GM03348 (cell line): Measurements from ENCODE around the gene BEST4.
A peak's percentile ranks its signal among the peaks of the same experiment; 100 is the strongest.
"Not testable (repeated sequence)": the region's sequence is repeated elsewhere in the genome, so short reads cannot be mapped to it uniquely, and the experiment has no call there.

Experiments used
- DNase-seq: peaks from one replicate; pipeline ENCODE4 v3.0.0; 2012; ENCODE audit warnings: low spot score

Gene BEST4

DNA sequence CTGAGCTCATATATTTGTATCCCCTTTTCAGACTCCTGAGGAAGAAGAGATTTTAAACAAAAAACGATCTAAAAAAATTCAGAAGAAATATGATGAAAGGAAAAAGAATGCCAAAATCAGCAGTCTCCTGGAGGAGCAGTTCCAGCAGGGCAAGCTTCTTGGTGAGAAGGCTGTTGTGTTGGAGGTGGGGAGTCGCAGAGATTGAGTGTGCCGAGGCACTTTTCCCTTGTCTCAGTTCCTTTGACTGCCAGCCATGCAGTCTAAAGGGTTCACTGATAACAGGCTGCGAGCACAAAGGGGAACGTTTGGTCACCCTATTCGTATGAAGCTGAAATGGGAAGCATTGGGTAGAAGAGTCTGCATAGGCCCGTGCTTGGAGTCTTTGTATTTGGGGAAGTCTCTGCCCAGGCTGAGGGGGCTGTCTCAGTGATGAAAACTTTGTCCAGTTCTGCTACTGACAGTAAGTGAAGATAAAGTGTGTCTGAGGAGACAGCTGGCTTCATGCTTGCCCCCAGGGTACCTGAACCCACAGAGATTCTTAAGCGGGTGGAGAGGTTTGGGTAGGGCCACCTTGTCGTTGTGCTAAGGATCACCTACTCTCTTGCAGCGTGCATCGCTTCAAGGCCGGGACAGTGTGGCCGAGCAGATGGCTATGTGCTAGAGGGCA is 9.9 kb downstream of the BEST4 start:
- no peak for DNase-seq

DNA sequence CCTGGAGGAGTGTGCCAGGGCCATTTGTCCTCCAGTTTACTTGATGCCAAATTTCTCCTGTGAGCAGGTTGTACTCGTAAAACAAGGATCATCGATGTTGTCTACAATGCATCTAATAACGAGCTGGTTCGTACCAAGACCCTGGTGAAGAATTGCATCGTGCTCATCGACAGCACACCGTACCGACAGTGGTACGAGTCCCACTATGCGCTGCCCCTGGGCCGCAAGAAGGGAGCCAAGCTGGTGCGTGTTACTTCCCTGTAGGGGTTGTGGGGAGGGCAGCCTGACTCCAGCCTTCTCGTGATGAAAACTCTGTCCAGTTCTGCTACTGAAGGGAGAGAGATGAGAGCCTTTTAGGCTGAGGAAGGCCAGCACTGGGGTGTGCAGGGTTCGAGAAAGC is 10.4 kb downstream of the BEST4 start:
- DNase-seq: no peak

DNA sequence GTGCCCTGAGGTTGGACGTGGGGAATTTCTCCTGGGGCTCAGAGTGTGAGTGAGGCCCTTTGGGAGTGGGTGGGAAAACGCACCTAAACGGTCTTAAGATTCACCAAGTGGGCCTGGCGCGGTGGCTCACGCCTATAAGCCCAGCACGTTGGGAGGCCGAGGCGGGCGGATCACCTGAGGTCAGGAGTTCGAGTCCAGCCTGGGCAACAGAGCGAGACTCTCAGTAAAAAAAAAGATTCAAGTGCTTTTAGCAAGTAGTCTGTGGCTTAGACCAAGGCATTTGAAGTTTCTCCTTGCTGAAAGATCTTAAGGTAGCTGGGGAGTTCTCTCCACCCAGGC is 11.3 kb downstream of the BEST4 start:
- DNase-seq: no peak

DNA sequence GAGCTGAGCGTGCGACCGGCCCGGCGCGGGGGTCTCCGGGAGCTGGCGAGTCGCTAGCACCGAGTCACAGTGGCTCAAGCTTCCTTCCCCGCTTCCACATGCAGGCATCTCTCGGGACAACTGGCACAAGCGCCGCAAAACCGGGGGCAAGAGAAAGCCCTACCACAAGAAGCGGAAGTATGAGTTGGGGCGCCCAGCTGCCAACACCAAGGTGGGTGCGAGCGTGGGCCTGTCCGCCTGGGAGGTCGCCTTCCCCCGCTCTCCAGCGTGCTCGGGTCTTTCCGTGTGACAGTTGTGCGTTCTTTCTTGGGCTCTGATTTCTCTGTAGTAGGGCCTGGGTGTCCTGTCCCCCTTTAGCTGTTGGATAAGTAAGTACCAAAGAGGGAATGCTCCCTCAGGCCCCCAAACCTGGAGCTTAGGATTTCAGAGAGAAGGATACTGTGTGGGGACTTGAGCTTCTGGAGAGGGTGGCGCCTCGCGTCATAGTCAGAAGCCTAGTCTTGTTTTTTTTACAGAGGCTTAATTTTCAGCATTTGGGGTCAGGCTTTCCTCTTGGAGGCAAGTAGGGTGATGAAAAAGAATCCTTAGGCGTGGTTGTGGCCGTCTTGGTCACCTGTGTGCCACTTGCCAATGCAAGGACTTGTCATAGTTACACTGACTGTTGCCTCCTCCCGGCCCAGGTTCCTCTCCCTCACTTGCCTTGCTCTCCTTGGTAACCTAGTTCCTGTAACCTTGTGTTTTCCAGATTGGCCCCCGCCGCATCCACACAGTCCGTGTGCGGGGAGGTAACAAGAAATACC is 11.8 kb downstream of the BEST4 start:
- peak; percentile 26 for DNase-seq

DNA sequence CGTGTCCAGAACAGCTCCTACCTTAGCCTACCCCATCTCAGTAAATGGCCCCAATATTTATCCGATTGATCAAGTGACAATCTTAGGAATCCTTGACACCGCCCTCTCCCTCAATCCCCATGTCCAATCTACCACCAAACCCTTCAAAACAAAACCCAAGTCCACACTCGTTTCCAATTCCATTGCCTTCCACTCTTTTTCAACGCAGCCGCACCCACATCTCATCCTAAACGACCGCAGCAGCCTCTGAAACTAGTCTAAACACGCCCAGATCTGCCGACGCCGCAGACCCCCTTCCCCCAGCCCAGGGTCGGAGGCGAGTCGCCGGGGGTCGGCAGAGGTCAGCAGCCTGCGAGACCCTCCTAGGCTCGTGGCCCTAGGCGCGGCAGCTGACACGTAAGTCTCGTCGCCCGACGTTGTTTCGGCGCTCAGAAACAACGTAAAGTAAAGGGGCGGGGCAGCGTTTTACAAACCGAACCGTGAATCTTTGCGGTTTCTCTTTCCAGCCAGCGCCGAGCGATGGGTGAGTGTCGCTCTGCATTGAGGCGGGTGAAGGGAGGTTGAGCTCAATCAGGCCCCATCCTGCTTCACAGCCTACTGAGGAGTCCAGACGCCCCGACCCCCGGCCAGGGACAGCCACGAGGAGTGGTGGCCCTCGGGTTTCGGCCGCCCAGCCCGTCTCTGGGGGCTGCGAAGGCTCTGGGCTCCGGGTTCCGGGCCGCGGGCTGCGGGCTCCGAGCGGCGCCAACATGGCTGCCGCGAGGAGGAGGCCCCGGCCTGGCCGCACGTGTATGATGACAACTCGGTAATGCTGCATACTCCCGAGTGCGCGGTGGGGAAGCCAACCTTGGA is 12.7 kb downstream of the BEST4 start, which contains the start of gene RPS8:
Gene RPS8, plus strand, starts transcription at position 463 of the 852 bp plus-strand sequence. Its CDS starts 57 bp downstream, at position 520.
- peak; percentile 89 for DNase-seq

DNA sequence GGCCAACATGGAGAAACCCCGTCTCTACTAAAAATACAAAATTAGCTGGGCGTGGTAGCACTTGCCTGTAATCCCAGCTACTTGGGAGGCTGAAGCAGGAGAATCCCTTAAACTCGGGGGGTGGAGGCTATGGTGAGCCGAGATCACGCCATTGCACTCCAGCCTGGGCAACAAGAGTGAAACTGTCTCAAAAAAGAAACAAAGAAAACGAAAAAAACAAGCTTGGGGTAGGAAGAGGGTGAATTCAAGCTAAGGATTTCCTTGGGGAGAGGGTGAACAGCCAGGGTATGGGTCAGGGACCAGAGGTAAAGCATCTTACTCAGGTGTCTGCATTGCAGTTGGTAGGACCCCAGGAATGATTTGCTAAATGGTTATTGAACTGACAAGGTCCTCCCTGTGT is 21.5 kb downstream of the BEST4 start:
- not testable (repeated sequence) for DNase-seq

DNA sequence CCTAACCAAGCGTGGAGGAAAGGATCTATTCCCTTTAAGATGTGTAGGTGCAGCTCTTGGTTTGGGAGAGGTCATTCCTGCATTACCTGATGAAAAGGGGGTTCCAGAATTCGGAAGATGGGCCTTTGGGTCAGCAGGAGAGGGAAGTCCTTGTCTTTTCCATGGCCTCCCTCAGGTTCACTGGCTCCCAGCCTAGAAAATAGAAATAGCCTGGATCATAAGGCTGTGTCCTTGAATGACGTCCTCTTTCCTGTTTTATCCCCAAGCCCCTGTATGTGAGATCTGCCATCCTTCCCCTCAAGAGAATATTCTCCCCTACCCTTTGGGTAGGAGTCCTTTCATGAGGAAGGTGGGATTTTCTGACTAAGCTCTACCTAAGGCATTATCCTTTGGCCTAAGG is 27.1 kb downstream of the BEST4 start:
- DNase-seq: no peak

DNA sequence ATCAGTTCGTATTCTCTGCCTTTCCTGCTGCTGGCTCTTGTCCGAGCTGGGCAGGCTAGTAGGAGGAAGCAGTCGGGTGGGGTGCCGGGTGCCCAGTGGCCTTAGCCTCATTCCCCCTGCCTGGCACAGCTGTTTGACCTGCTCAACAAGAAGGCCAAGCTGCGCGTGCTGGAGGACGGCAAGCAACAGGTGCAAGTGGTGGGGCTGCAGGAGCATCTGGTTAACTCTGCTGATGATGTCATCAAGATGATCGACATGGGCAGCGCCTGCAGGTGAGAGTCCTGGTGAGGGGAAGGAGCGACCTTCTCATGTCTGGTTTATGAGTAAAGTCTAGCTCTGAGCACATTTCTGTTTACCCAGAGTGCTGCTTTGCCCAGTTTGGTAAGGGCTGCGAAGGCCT is 28.9 kb downstream of the BEST4 start:
- DNase-seq: no peak

DNA sequence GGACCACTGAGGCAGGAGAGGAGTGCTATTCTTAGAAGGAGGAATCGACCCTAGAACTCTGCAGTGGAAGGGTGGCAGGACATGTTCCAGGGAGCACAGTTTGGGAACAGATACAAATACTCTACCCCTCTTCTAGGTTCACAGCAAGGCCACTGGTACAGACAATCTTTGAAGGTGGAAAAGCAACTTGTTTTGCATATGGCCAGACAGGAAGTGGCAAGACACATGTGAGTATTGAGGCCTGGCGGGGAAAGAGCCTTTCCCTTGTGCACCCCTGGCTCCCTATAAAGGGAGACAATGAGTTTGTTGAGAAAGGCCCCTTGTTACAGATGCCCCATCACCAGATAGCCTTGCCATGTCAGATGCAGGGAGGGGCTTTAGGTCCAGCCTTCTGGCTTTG is 30.6 kb downstream of the BEST4 start:
- DNase-seq: no peak

DNA sequence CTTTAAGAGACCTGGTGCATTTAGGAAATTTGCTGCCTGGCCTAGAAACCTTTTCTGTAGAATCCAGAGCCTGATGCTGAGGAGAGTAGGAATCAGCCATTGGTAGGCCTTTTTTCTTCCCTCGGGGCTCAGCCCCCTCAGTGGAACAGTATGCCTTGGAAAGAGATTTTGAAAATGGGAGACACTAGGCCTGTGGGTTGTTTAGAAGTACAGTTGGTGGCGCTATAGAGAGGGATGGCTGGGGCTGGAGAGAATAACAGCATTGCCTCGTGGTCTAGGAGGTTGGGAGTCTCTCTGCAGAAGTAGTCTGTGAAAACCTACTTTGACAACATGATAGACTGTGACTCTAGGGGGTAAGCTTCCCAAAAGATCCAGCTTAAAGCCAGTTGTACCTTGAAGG is 40.1 kb downstream of the BEST4 start:
- DNase-seq: no peak

DNA sequence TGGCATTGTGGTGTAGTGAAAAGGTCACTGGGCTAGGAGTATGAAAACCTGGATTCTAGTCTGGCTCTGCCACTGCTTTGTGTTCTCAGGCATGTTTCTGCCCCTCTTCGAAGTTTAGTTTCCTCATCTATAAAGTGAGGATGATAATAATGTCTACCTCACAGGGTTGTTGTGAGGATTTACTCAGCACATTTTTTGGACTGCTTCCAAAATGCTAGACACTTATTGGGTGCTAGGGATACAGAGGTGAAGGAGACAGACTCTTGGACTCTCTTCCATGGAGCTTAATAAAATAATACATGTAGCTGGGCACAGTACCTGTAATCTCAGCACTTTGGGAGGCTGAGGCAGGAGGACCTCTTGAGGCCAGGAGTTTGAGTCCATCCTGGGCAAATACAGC is 44.8 kb downstream of the BEST4 start:
- DNase-seq: no peak

DNA sequence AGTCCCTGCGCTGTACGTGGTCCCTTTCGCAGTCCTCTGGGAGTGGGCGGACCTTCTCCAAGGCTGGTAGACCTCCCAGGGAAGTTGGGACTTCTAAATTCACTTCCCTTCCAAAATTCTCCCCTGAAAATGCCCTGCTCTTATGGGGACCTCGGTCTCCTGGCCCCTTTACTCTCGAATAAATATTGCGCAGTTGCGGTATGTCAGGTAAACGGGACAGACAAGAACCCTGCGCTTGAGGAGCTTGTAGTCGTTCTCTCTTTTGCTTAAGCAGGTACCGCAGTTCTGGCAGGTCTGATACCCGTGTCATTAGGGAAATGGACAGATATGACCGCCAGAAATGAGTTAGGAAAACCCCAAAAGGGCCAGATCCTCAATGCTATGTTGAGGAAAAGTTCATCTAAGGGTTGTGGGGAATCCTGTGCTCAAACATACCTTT is 47.8 kb downstream of the BEST4 start:
- DNase-seq: no peak

DNA sequence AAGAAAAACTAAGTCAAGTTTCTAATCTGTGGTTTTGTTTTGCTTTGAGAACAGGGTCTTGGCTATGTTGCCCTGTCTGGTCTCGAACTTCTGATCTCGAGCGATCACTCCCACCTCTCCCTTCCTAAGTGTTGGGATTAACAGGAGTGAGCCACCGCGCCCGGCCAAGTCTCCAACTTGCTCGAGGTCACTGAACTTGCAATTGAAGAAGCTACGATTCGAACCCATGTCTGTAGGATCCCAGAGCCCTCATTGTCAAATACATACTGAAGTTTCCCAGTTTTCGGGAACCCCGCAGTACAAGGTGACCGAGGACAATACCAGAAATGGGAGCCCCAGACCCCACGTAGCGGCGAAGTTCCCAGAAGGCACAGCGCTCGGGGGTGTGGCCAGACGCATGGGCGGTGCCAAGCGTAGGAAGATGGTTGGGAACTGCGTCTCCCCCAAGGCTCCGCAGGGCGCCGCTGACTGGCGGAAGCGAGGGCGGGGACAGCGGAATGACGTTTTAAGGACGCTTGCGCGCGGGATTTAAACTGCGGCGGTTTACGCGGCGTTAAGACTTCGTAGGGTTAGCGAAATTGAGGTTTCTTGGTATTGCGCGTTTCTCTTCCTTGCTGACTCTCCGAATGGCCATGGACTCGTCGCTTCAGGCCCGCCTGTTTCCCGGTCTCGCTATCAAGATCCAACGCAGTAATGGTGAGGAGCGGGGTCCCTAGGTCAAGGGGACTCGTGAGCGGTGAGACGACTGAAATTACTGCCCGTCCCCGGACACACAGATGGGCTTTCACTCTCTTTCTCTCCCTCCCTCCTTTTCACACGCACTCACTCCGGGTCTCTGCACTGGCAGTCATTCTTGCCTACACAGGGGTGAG is 48.4 kb downstream of the BEST4 start, which contains the start of gene KIF2C:
Gene KIF2C, plus strand, starts transcription at position 531 of the 872 bp plus-strand sequence. Its CDS starts 96 bp downstream, at position 627.
- DNase-seq: peak; percentile 99

DNA sequence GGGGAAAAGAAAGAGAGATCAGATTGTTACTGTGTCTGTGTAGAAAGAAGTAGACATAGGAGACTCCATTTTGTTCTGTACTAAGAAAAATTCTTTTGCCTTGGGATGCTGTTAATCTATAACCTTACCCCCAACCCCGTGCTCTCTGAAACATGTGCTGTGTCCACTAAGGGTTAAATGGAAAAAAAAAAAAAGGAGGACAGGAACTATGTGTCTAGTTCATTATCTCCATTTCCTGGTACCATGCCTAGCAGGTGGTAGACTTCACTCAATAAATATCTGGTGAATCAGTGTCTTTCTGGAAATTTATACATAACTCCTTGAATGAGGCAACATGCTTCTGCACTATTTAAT is 49.0 kb downstream of the BEST4 start:
- not testable (repeated sequence) for DNase-seq

DNA sequence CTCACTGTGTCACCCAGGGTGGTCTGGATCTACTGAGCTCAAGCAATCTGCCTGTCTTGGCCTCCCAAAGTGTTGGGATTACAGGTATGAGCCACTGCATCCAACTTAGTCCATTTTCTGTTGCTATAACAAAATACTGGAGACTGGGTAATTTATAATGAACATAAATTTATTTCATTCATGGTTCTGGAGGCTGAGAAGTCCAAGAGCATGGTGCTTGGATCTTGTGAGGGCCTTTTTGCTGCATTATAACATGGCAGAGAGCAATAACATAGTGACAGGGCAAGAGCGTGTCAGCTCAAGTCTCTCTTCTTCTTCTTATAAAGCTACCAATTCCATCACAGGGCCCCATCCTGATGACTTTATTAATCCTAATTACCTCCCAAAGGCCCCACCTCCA is 52.0 kb downstream of the BEST4 start:
- DNase-seq: no peak

DNA sequence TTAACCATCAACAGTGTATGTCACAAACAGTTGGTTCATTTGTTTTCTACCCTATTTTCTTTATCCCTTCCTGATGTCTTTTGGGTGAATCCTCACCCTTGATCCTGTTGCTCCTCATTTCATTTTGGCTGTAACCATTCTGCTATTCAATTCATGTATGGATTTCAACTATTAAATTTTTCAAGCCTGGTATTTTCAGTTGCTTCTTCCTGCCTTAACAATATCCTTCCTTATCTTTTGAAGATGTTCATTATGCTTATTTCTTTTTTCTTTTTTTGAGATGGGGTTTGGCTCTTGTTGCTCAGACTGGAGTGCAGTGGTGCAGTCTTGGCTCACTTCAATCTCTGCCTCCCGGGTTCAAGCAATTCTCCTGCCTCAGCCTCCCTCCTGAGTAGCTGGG is 54.2 kb downstream of the BEST4 start:
- DNase-seq: no peak
